ENCODE data around the gene OR9A2. TPM values are rescaled to one million over a fixed set of nuclear protein-coding genes. Genes with fewer than 3 reads are reported as not detected.

OR9A2 gene
- not detected in 2 replicates for total RNA-seq

GRCh38 chr7:143027032-143027431, at the start of gene OR9A2:
Gene OR9A2 (minus strand): TSS chr7:143027132. CDS start chr7:143027132, 0 bp downstream.

GRCh38 chr7:143052041-143052440, 25.1 kb upstream of the OR9A2 start, which contains the start of gene OR6V1:
Gene OR6V1 (plus strand): TSS chr7:143052341. CDS start chr7:143052341, 0 bp downstream.

Other genes starting within 250 kb of the OR9A2 start
- gene EPHB6, start 172.1 kb downstream of the OR9A2 start, total RNA-seq, result 4.2 and 5.5 TPM in 2 replicates
- gene TRPV6, start 141.4 kb downstream of the OR9A2 start, total RNA-seq, result not detected in 2 replicates
- not detected in 2 replicates for gene TRPV5, start 93.4 kb downstream of the OR9A2 start, total RNA-seq
- gene LLCFC1, start 87.6 kb downstream of the OR9A2 start, total RNA-seq, result not detected in 2 replicates
- gene KEL, start 64.8 kb downstream of the OR9A2 start, total RNA-seq, result 0.13 TPM in 1 of 2 replicates, not detected in the other
- not detected in 2 replicates for gene OR6V1, start 25.2 kb upstream of the OR9A2 start, total RNA-seq
- not detected in 2 replicates for gene PIP, start 104.9 kb upstream of the OR9A2 start, total RNA-seq
- gene TAS2R39, start 156.3 kb upstream of the OR9A2 start, total RNA-seq, result not detected in 2 replicates
- gene TAS2R40, start 194.9 kb upstream of the OR9A2 start, total RNA-seq, result not detected in 2 replicates
- 125 and 234 TPM in 2 replicates for gene GSTK1, start 236.3 kb upstream of the OR9A2 start, total RNA-seq

Data from mesangial cell (primary cell).